ENCODE measurements around the gene ZNF761. TPM values are rescaled to one million over a fixed set of nuclear protein-coding genes. Genes with fewer than 3 reads are reported as not detected.
"Not testable (repeated sequence)": the region's sequence is repeated elsewhere in the genome, so short reads cannot be mapped to it uniquely, and the experiment has no call there.

ZNF761 gene
- total RNA-seq, 1 donor from 2014 or later, result 1.4 TPM

GRCh38 chr19:53485046-53486004, 53.5 kb downstream of the ZNF761 start:
- TF ChIP-seq CTCF (IDR thresholded peaks at IDR 0.05), result no peak
- H3K9me3 ChIP-seq, result peaks cover 34 to 72% of the 10 kb centered on the region in 2 donors
- intact Hi-C loops (cut with DNase I), result no loop called here

GRCh38 chr19:53492153-53492552, 60.4 kb downstream of the ZNF761 start:
- TF ChIP-seq CTCF (IDR thresholded peaks at IDR 0.05), result no peak
- Histone ChIP-seq H3K27me3 (no peaks in the 10 kb centered on the region), H3K9me3 (peaks cover 59 to 90% of the 10 kb centered on the region in 2 donors), H3K4me3 (no peak overlapping the region), H3K27ac (no peak overlapping the region), H3K4me1 (no peaks in the 10 kb centered on the region), H3K36me3 (peaks cover 33 to 53% of the 10 kb centered on the region in 2 donors)
- DNase-seq (ENCODE audit: low spot score in 2 of 2), result no peak
- intact Hi-C loops (cut with DNase I), result no loop called here

More at GRCh38 chr19:53485046-53486004, 53.5 kb downstream of the ZNF761 start:
- H3K36me3 ChIP-seq, result peaks cover 53 to 62% of the 10 kb centered on the region in 2 donors
- no peak for DNase-seq (ENCODE audit: low spot score in 2 of 2)
- H3K27me3 ChIP-seq, result no peaks in the 10 kb centered on the region
- H3K4me1 ChIP-seq, result no peaks in the 10 kb centered on the region
- H3K4me3 ChIP-seq, result no peak overlapping the region
- H3K27ac ChIP-seq, result no peak overlapping the region

- H3K4me3 ChIP-seq; H3K4me1 ChIP-seq; DNase-seq (ENCODE audit: low spot score in 2 of 2); H3K36me3 ChIP-seq; H3K27me3 ChIP-seq; H3K27ac ChIP-seq; intact Hi-C loops (cut with DNase I): not testable (repeated sequence)
- peaks cover 24 to 42% of the 10 kb centered on the region in 2 donors for H3K9me3 ChIP-seq
Observed at GRCh38 chr19:53497311-53498023, 65.7 kb downstream of the ZNF761 start.

GRCh38 chr19:53498024-53498395, 66.2 kb downstream of the ZNF761 start:
- DNase-seq (ENCODE audit: low spot score in 2 of 2); H3K36me3 ChIP-seq; H3K4me3 ChIP-seq; H3K27me3 ChIP-seq; intact Hi-C loops (cut with DNase I); H3K4me1 ChIP-seq; H3K27ac ChIP-seq: not testable (repeated sequence)
- H3K9me3 ChIP-seq, result peaks cover 20 to 36% of the 10 kb centered on the region in 2 donors

GRCh38 chr19:53503151-53503550, 71.4 kb downstream of the ZNF761 start:
- DNase-seq (ENCODE audit: low spot score in 2 of 2); H3K4me3 ChIP-seq; H3K27me3 ChIP-seq; H3K27ac ChIP-seq; H3K9me3 ChIP-seq; H3K4me1 ChIP-seq; H3K36me3 ChIP-seq; intact Hi-C loops (cut with DNase I): not testable (repeated sequence)

- H3K27ac ChIP-seq; H3K4me3 ChIP-seq; intact Hi-C loops (cut with DNase I); H3K9me3 ChIP-seq; H3K36me3 ChIP-seq; H3K4me1 ChIP-seq; DNase-seq (ENCODE audit: low spot score in 2 of 2); H3K27me3 ChIP-seq: not testable (repeated sequence)
Observed at GRCh38 chr19:53503671-53504364, 72.0 kb downstream of the ZNF761 start.

- H3K27me3 ChIP-seq; H3K4me1 ChIP-seq; H3K4me3 ChIP-seq; H3K9me3 ChIP-seq; intact Hi-C loops (cut with DNase I); H3K27ac ChIP-seq; H3K36me3 ChIP-seq; DNase-seq (ENCODE audit: low spot score in 2 of 2): not testable (repeated sequence)
Observed at GRCh38 chr19:53504365-53504703, 72.5 kb downstream of the ZNF761 start.

- Histone ChIP-seq H3K4me1 (no peaks in the 10 kb centered on the region), H3K27ac (no peak overlapping the region), H3K27me3 (no peaks in the 10 kb centered on the region), H3K36me3 (no peaks in the 10 kb centered on the region), H3K4me3 (no peak overlapping the region), H3K9me3 (no peaks in the 10 kb centered on the region)
- intact Hi-C loops (cut with DNase I), result no loop called here
- no peak for TF ChIP-seq CTCF (IDR thresholded peaks at IDR 0.05)
- no peak for DNase-seq (ENCODE audit: low spot score in 2 of 2)
Observed at GRCh38 chr19:53504885-53505284, 73.1 kb downstream of the ZNF761 start.
